CMK (cell line): ENCODE data around the gene IMMT.
"Not testable (repeated sequence)": the region's sequence is repeated elsewhere in the genome, so short reads cannot be mapped to it uniquely, and the experiment has no call there.

Source experiments
- DNase-seq: peaks from one replicate; pipeline ENCODE4 v3.0.0-alpha.2; 2010; ENCODE audit warnings: low read depth

The IMMT gene

GRCh38 chr2:86195055-86195807 lies at the start of gene IMMT:
Gene IMMT (minus strand): TSS chr2:86195462. CDS start chr2:86195382, 80 bp downstream.
- peak; percentile 96 for DNase-seq

- DNase-seq = not testable (repeated sequence)
These were observed 49.5 kb upstream of the IMMT start for GRCh38 chr2:86244781-86245180.

GRCh38 chr2:86243950-86244733 lies 48.9 kb upstream of the IMMT start:
- DNase-seq = peak; percentile 15

- no peak for DNase-seq
These were observed 48.0 kb upstream of the IMMT start for GRCh38 chr2:86243272-86243671.

- no peak for DNase-seq
These were observed 46.3 kb upstream of the IMMT start for GRCh38 chr2:86241611-86242010.

GRCh38 chr2:86240251-86240650 lies 45.0 kb upstream of the IMMT start:
- DNase-seq = no peak

- no peak for DNase-seq
These were observed 44.5 kb upstream of the IMMT start for GRCh38 chr2:86239745-86240144.

GRCh38 chr2:86239326-86239725 lies 44.1 kb upstream of the IMMT start:
- no peak for DNase-seq

- no peak for DNase-seq
These were observed 43.1 kb upstream of the IMMT start for GRCh38 chr2:86238354-86238753.

- no peak for DNase-seq
These were observed 41.9 kb upstream of the IMMT start for GRCh38 chr2:86237172-86237571.

- DNase-seq = no peak
These were observed 40.1 kb upstream of the IMMT start for GRCh38 chr2:86235196-86235980.

GRCh38 chr2:86234563-86235131 lies 39.4 kb upstream of the IMMT start:
- no peak for DNase-seq

- no peak for DNase-seq
These were observed 38.2 kb upstream of the IMMT start for GRCh38 chr2:86233436-86233835.

- no peak for DNase-seq
These were observed 37.6 kb upstream of the IMMT start for GRCh38 chr2:86232910-86233309.

GRCh38 chr2:86232373-86232784 lies 37.1 kb upstream of the IMMT start:
- DNase-seq = no peak

GRCh38 chr2:86231680-86232372 lies 36.6 kb upstream of the IMMT start:
- no peak for DNase-seq

- DNase-seq = no peak
These were observed 35.7 kb upstream of the IMMT start for GRCh38 chr2:86230961-86231360.

GRCh38 chr2:86229221-86229620 lies 34.0 kb upstream of the IMMT start:
- no peak for DNase-seq

GRCh38 chr2:86228574-86228973 lies 33.3 kb upstream of the IMMT start:
- not testable (repeated sequence) for DNase-seq

GRCh38 chr2:86227685-86228084 lies 32.4 kb upstream of the IMMT start:
- DNase-seq = no peak

GRCh38 chr2:86226636-86227520 lies 31.6 kb upstream of the IMMT start:
- no peak for DNase-seq
